ENCODE results near the gene PLCXD3.

Gene PLCXD3

DNA sequence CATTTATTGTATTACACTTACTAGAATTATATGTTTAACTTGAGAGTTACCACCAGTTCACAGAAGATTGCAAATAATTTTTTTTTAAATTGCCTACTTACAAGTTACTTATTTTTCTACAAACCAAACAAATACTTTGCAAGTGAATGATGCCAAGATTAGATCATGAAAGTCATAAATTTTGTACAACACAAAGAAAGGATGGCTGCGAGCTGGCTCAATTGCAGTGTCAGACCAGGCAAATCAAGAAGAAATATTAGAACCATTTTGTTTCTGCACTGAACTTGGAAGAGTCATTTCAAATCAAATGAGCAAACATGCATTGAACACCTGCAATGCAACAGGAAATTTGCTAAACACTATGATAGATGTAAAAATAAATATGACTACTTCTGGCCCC, 97.3 kb downstream of the PLCXD3 start (continued):
- TF ChIP-seq ZNF26 (tag by site-specific recombination; IDR thresholded peaks at IDR 0.05): no peak
- TF ChIP-seq ZBTB17 (tag by site-specific recombination; IDR thresholded peaks at IDR 0.05): no peak
- TF ChIP-seq KLF16 (tag by site-specific recombination; IDR thresholded peaks at IDR 0.05): no peak
- no peak for TF ChIP-seq ZNF140 (tag by site-specific recombination; IDR thresholded peaks at IDR 0.05)
- TF ChIP-seq GFI1B (tag by site-specific recombination; IDR thresholded peaks at IDR 0.05): no peak

GRCh38 chr5:41412496-41412895, 97.9 kb downstream of the PLCXD3 start:
- Histone ChIP-seq H3K9me3 (ENCODE audit: control insufficient read depth, insufficient read depth, low read depth, low read length) (no peaks in the 10 kb centered on the region), H3K4me1 (ENCODE audit: control insufficient read depth, insufficient read depth, low read length) (no peaks in the 10 kb centered on the region), H3K36me3 (ENCODE audit: control insufficient read depth in 2 of 2, insufficient read depth in 1 of 2, low read length in 2 of 2) (no peaks in the 10 kb centered on the region), H3K4me3 (ENCODE audit: low read depth, low read length) (no peak overlapping the region), H3K27ac (ENCODE audit: extremely low read depth, low read depth, low read length) (no peak overlapping the region)
- ChIA-PET CTCF (no interaction called here), POLR2A (no interaction called here)
- no peak for TF ChIP-seq ZNF670 (tag by site-specific recombination; IDR thresholded peaks at IDR 0.05; ENCODE audit: low read depth)
- TF ChIP-seq, protein P1, sequence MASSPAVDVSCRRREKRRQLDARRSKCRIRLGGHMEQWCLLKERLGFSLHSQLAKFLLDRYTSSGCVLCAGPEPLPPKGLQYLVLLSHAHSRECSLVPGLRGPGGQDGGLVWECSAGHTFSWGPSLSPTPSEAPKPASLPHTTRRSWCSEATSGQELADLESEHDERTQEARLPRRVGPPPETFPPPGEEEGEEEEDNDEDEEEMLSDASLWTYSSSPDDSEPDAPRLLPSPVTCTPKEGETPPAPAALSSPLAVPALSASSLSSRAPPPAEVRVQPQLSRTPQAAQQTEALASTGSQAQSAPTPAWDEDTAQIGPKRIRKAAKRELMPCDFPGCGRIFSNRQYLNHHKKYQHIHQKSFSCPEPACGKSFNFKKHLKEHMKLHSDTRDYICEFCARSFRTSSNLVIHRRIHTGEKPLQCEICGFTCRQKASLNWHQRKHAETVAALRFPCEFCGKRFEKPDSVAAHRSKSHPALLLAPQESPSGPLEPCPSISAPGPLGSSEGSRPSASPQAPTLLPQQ (tag by site-specific recombination; IDR thresholded peaks at IDR 0.05): no peak
- no peak for TF ChIP-seq ZFP37 (tag by site-specific recombination; IDR thresholded peaks at IDR 0.05)
- no peak for TF ChIP-seq ZNF561 (tag by site-specific recombination; IDR thresholded peaks at IDR 0.05; ENCODE audit: borderline replicate concordance)
- no peak for TF ChIP-seq REPIN1 (tag by site-specific recombination; IDR thresholded peaks at IDR 0.05; ENCODE audit: low read depth)

DNA sequence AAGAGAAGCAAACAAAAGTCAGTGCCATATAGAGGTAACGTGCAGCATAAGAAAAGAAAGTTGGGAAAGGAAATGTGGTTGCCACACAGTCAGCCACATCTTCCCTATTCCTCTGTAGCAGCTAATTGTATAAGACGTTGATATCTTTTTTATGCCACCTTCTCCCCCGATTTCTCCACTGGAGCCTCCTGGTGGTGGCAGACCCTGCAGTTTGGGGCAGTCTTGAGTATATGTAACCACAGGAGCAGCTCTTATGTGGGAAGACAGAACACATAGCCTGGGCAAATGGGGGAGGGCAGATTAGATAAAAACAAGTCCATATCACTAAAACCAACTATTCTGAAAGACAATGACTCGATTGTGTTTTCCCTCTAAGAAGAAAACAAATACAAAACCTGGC, 99.7 kb downstream of the PLCXD3 start:
- H3K4me3 ChIP-seq (ENCODE audit: low read depth, low read length): no peak overlapping the region
- POLR2A ChIA-PET: no interaction called here
- CTCF ChIA-PET: interaction anchor here (1.2 kb wide), 1 partner anchor 10 kb away, joined by 4 read pairs; no protein-coding TSS in a partner anchor
- no peaks in the 10 kb centered on the region for H3K36me3 ChIP-seq (ENCODE audit: control insufficient read depth in 2 of 2, insufficient read depth in 1 of 2, low read length in 2 of 2)
- no peaks in the 10 kb centered on the region for H3K4me1 ChIP-seq (ENCODE audit: control insufficient read depth, insufficient read depth, low read length)
- H3K9me3 ChIP-seq (ENCODE audit: control insufficient read depth, insufficient read depth, low read depth, low read length): no peaks in the 10 kb centered on the region
- no peak overlapping the region for H3K27ac ChIP-seq (ENCODE audit: extremely low read depth, low read depth, low read length)
- TF ChIP-seq ZNF704 (tag by site-specific recombination; IDR thresholded peaks at IDR 0.05) (no peak), ZNF280C (tag by site-specific recombination; IDR thresholded peaks at IDR 0.05) (no peak), ZNF423 (tag by site-specific recombination; IDR thresholded peaks at IDR 0.05) (no peak), ZBTB44 (tag by site-specific recombination; IDR thresholded peaks at IDR 0.05) (no peak), KLF16 (tag by site-specific recombination; IDR thresholded peaks at IDR 0.05) (no peak), CTCF (tag by site-specific recombination; IDR thresholded peaks at IDR 0.05) (no peak), TSHZ1 (tag by site-specific recombination; IDR thresholded peaks at IDR 0.05; ENCODE audit: borderline replicate concordance) (no peak)

All from HEK293 (cell line).